IMR-90 (cell line): ENCODE results near the gene MAEA. TPM values are rescaled to one million over a fixed set of nuclear protein-coding genes. Genes with fewer than 3 reads are reported as not detected.

Experiments
- ATAC-seq: fragments of 200-7000 bp; cut with Tn5 transposase; 2 replicates; pipeline ENCODE4 v1.9.1; 2020; ENCODE audit warnings: low read depth, mild to moderate bottlenecking, moderate library complexity
- BruUV-seq: library from RNA; stranded (reverse); fragments of 400-500 nt; replicated peaks from 2 replicates; lab custom pipeline; 2021; lab: Mats Ljungman, UMichigan
- CTCF ChIA-PET: fragments of 300-600 bp; formaldehyde crosslinking; extraction: SDS; loops from one replicate; lab custom pipeline; 2021; ENCODE audit warnings: antibody characterized with exemption; lab: Yijun Ruan, JAX
- POLR2A ChIA-PET: fragments of 300-600 bp; sonication (Branson Sonifier 250); formaldehyde crosslinking; loops from one replicate; lab custom pipeline; 2022; ENCODE audit warnings: antibody characterized with exemption; ENCODE audit not compliant: unreplicated experiment; lab: Charles Lee
- DNase-seq: peaks from one replicate; pipeline ENCODE4 v3.0.0; 2013
- H2AFZ ChIP-seq: replicated peaks from 2 replicates; pipeline ENCODE3; 2013; ENCODE audit warnings: low read length, mild to moderate bottlenecking; ENCODE audit not compliant: poor library complexity
- H2AK5ac ChIP-seq: 2 replicates; pipeline ENCODE4 v1.6.1; 2013; ENCODE audit warnings: low read depth, low read length, inconsistent platforms
- H2AK9ac ChIP-seq: replicated peaks from 2 replicates; pipeline ENCODE3; 2013; ENCODE audit warnings: mild to moderate bottlenecking, low read depth, low read length, moderate library complexity; ENCODE audit not compliant: poor library complexity
- H2BK120ac ChIP-seq: 2 replicates; pipeline ENCODE4 v1.6.1; 2013; ENCODE audit warnings: low read depth, low read length, inconsistent platforms
- H2BK15ac ChIP-seq: 3 replicates; pipeline ENCODE4 v1.6.1; 2013; ENCODE audit warnings: low read depth, low read length, inconsistent platforms
- H2BK20ac ChIP-seq: 2 replicates; pipeline ENCODE4 v1.6.1; 2013; ENCODE audit warnings: low read depth, mild to moderate bottlenecking, inconsistent platforms, low read length, moderate library complexity
- H2BK5ac ChIP-seq: 2 replicates; pipeline ENCODE4 v1.6.1; 2013; ENCODE audit warnings: mild to moderate bottlenecking, low read depth, low read length, inconsistent platforms; ENCODE audit not compliant: poor library complexity, severe bottlenecking
- H3K14ac ChIP-seq: replicated peaks from 2 replicates; pipeline ENCODE4 v1.6.1; 2013; ENCODE audit warnings: low read depth, low read length, inconsistent platforms
- H3K18ac ChIP-seq: 2 replicates; pipeline ENCODE4 v1.6.1; 2013; ENCODE audit warnings: low read depth, low read length, control low read depth
- H3K23ac ChIP-seq: 2 replicates; pipeline ENCODE4 v1.6.1; 2013; ENCODE audit warnings: low read depth, low read length, inconsistent platforms
- H3K27ac ChIP-seq: 2 replicates; pipeline ENCODE4 v1.5.1; 2013; ENCODE audit warnings: mild to moderate bottlenecking, control low read depth, low read length; ENCODE audit not compliant: insufficient read depth
- H3K27me3 ChIP-seq: 2 replicates; pipeline ENCODE4 v1.6.1; 2013; ENCODE audit warnings: low read length; ENCODE audit not compliant: control insufficient read depth, insufficient read depth
- H3K36me3 ChIP-seq: 2 replicates; pipeline ENCODE4 v1.6.1; 2013; ENCODE audit warnings: low read length, mixed read lengths; ENCODE audit not compliant: control insufficient read depth, insufficient read depth
- H3K4ac ChIP-seq: 2 replicates; pipeline ENCODE4 v1.6.1; 2013; ENCODE audit warnings: low read depth, low read length, inconsistent platforms
- H3K4me1 ChIP-seq: 2 replicates; pipeline ENCODE4 v1.6.1; 2013; ENCODE audit warnings: low read length, mixed read lengths; ENCODE audit not compliant: control insufficient read depth, insufficient read depth
- H3K4me2 ChIP-seq: 2 replicates; pipeline ENCODE4 v1.6.1; 2013; ENCODE audit warnings: low read depth, mild to moderate bottlenecking, control low read depth, low read length, moderate library complexity
- H3K4me3 ChIP-seq: 2 replicates; pipeline ENCODE4 v1.5.1; 2013; ENCODE audit warnings: low read depth, mild to moderate bottlenecking, control low read depth, low read length, moderate library complexity; ENCODE audit not compliant: insufficient read depth
- H3K56ac ChIP-seq: 2 replicates; pipeline ENCODE4 v1.6.1; 2013; ENCODE audit warnings: low read length, inconsistent platforms; ENCODE audit not compliant: insufficient read depth; ENCODE audit errors: extremely low read depth
- H3K79me1 ChIP-seq, 2 experiments: 2 replicates each; pipeline ENCODE4 v1.6.1; 2013; ENCODE audit warnings: low read length in 2 of 2, inconsistent platforms in 1 of 2, low read depth in 1 of 2
- H3K9ac ChIP-seq: 2 replicates; pipeline ENCODE4 v1.6.1; 2013; ENCODE audit warnings: low read depth, low read length, control low read depth
- H3K9me1 ChIP-seq: 2 replicates; pipeline ENCODE4 v1.6.1; 2013; ENCODE audit warnings: low read length, inconsistent platforms; ENCODE audit not compliant: insufficient read depth
- H3K9me3 ChIP-seq: 2 replicates; pipeline ENCODE4 v1.6.1; 2013; ENCODE audit warnings: low read length; ENCODE audit not compliant: control insufficient read depth, insufficient read depth
- H4K20me1 ChIP-seq: 2 replicates; pipeline ENCODE4 v1.6.1; 2013; ENCODE audit warnings: low read length, inconsistent platforms; ENCODE audit not compliant: insufficient read depth
- H4K5ac ChIP-seq: 2 replicates; pipeline ENCODE4 v1.6.1; 2013; ENCODE audit warnings: mild to moderate bottlenecking, low read depth, low read length, control low read depth
- H4K8ac ChIP-seq, 2 experiments: 2 replicates each; pipeline ENCODE4 v1.6.1; 2013; ENCODE audit warnings: low read depth in 2 of 2, low read length in 2 of 2, control low read depth in 1 of 2, inconsistent platforms in 1 of 2
- H4K91ac ChIP-seq: 2 replicates; pipeline ENCODE4 v1.6.1; 2013; ENCODE audit warnings: low read depth, low read length, inconsistent platforms; ENCODE audit not compliant: insufficient read depth
- BHLHE40 ChIP-seq: fragments of 150-350 bp; IDR thresholded peaks from 2 replicates; pipeline ENCODE4 v1.6.1; 2016; ENCODE audit warnings: mild to moderate bottlenecking, low read depth, low read length
- CEBPB ChIP-seq: IDR thresholded peaks from 2 replicates; pipeline ENCODE4 v1.6.1; 2012; ENCODE audit warnings: low read depth, low read length, improper control_type of control experiment
- CHD1 ChIP-seq: IDR thresholded peaks from 2 replicates; pipeline ENCODE4 v1.6.1; 2012; ENCODE audit warnings: low read depth, low read length, improper control_type of control experiment
- CTCF ChIP-seq: conservative IDR thresholded peaks from 2 replicates; pipeline ENCODE4 v1.5.1; 2012; ENCODE audit warnings: mild to moderate bottlenecking, low read depth, low read length, improper control_type of control experiment
- ELK1 ChIP-seq: fragments of 150-350 bp; IDR thresholded peaks from 2 replicates; pipeline ENCODE4 v1.6.1; 2016; ENCODE audit warnings: low read depth, mild to moderate bottlenecking, low read length, moderate library complexity, borderline replicate concordance
- MAFK ChIP-seq: IDR thresholded peaks from 2 replicates; pipeline ENCODE4 v1.6.1; 2012; ENCODE audit warnings: low read depth, low read length, improper control_type of control experiment
- MAZ ChIP-seq: IDR thresholded peaks from 2 replicates; pipeline ENCODE4 v1.6.1; 2012; ENCODE audit warnings: low read depth, mild to moderate bottlenecking, low read length, improper control_type of control experiment, moderate library complexity, borderline replicate concordance
- MXI1 ChIP-seq: IDR thresholded peaks from 2 replicates; pipeline ENCODE4 v1.6.1; 2012; ENCODE audit warnings: low read depth, mild to moderate bottlenecking, low read length, moderate library complexity, borderline replicate concordance
- NFE2L2 ChIP-seq: fragments of 150-350 bp; IDR thresholded peaks from 2 replicates; pipeline ENCODE4 v1.6.1; 2016; ENCODE audit warnings: low read depth, mild to moderate bottlenecking, low read length
- POLR2A ChIP-seq: IDR thresholded peaks from 2 replicates; pipeline ENCODE4 v1.6.1; 2012; ENCODE audit warnings: mild to moderate bottlenecking, low read depth, low read length
- RCOR1 ChIP-seq: IDR thresholded peaks from 2 replicates; pipeline ENCODE4 v1.6.1; 2012; ENCODE audit warnings: mild to moderate bottlenecking, low read length, improper control_type of control experiment; ENCODE audit not compliant: insufficient replicate concordance
- RFX5 ChIP-seq: IDR thresholded peaks from 2 replicates; pipeline ENCODE4 v1.8.0; 2012; ENCODE audit warnings: low read depth, mild to moderate bottlenecking, low read length, moderate library complexity
- USF2 ChIP-seq: fragments of 150-350 bp; IDR thresholded peaks from 2 replicates; pipeline ENCODE4 v1.6.1; 2017; ENCODE audit warnings: mild to moderate bottlenecking, antibody characterized with exemption, low read length, low read depth
- WGBS, 2 experiments: methylation state at CpG; one replicate each; pipeline versions ENCODE4 v1.1.5 to v1.1.7; 2013; ENCODE audit warnings: missing lambda C conversion rate in 2 of 2; ENCODE audit not compliant: insufficient read length in 1 of 2; ENCODE audit errors: extremely low coverage in 2 of 2; 5-methylcytosine and 5-hydroxymethylcytosine counted together
- dilution Hi-C: fragments of 300-500 bp; cut with HindIII; formaldehyde crosslinking; loops from one replicate; pipeline ENCODE4 v1.14.3; 2018; ENCODE audit warnings: low sequenced_read_pairs; ENCODE audit not compliant: unreplicated experiment
- in situ Hi-C: fragments of 300-500 bp; cut with MboI; formaldehyde crosslinking; loops from 3 replicates; pipeline ENCODE4 v1.14.3; 2019; ENCODE audit warnings: low sequenced_read_pairs, inconsistent platforms, mixed read lengths
- intact Hi-C: fragments of 100-400 bp; cut with micrococcal nuclease; formaldehyde crosslinking; loops from 2 replicates; pipeline ENCODE4 v1.10.0; 2022
- polyA plus RNA-seq, 3 experiments: library from polyadenylated mRNA; depleted of rRNA; stranded (reverse); fragments of >200 nt; gene quantifications; 2 replicates each; pipeline ENCODE4 v1.2.3, GENCODE V29; 2012; ENCODE audit warnings: low replicate concordance in 1 of 3
- total RNA-seq: library from RNA; depleted of rRNA; stranded (reverse); fragments of >200 nt; gene quantifications from 2 replicates; pipeline ENCODE4 v1.2.3, GENCODE V29; 2012

The MAEA gene
- total and polyA plus RNA-seq, 2 of the 4 experiments (the other 2 are of a cell fraction): 61.5 to 108 TPM

GRCh38 chr4:1344696-1345095 is 55.0 kb downstream of the MAEA start:
- no peak overlapping the region for H2BK15ac ChIP-seq
- dilution Hi-C loops (no loop called here), in situ Hi-C loops (no loop called here), intact Hi-C loops (loop anchor here (5.0 kb wide), 1 partner anchor 332 kb away; the partner anchor contains the start of gene FGFRL1)
- peaks cover 21% of the 10 kb centered on the region for H3K36me3 ChIP-seq
- H4K5ac ChIP-seq: no peak overlapping the region
- H3K18ac ChIP-seq: no peak overlapping the region
- H2AFZ ChIP-seq: no peak overlapping the region
- H3K4me2 ChIP-seq: no peak overlapping the region
- peak overlapping the region; percentile 35; the same call in 1 of the 2 replicates for H2AK5ac ChIP-seq
- no TSS peak for BruUV-seq
- WGBS, 2 experiments: 79% methylated on average over 4 of the region's 12 CpGs; no CpG with 5 or more reads in 1 of the 2 experiments
- peaks cover 5% of the 10 kb centered on the region for H3K4me1 ChIP-seq
- no peak overlapping the region for H3K27ac ChIP-seq
- 0 out of 2 replicates have a peak overlapping the region, but pooled peaks have one; percentile 34 for H3K23ac ChIP-seq
- ATAC-seq (no peak), DNase-seq (peak; percentile 8)
- peaks cover 7% of the 10 kb centered on the region; the same call in 1 of the 2 replicates for H4K20me1 ChIP-seq
- no peak overlapping the region for H4K91ac ChIP-seq
- no peak overlapping the region for H3K4me3 ChIP-seq
- peaks cover 9% of the 10 kb centered on the region; the same call in 1 of the 2 replicates for H3K9me1 ChIP-seq
- H3K9ac ChIP-seq: no peak overlapping the region
- H3K4ac ChIP-seq: no peak overlapping the region
- peak overlapping the region; percentile 48 for H2AK9ac ChIP-seq
- H3K9me3 ChIP-seq: peaks cover 7% of the 10 kb centered on the region; the same call in 1 of the 2 replicates
- no peak overlapping the region for H3K56ac ChIP-seq
- H3K79me1 ChIP-seq: peaks cover 30 to 55% of the 10 kb centered on the region in 2 experiments
- no peaks in the 10 kb centered on the region for H3K27me3 ChIP-seq
- H3K14ac ChIP-seq: no peak overlapping the region
- ChIA-PET POLR2A (no interaction called here), CTCF (no interaction called here)
- no peak overlapping the region for H4K8ac ChIP-seq
- no peak overlapping the region for H2BK120ac ChIP-seq
- no peak overlapping the region for H2BK20ac ChIP-seq
- TF ChIP-seq CHD1 (no peak), CTCF (no peak), RFX5 (no peak), MXI1 (no peak), MAZ (no peak), RCOR1 (no peak), CEBPB (no peak), USF2 (no peak), POLR2A (no peak), BHLHE40 (no peak), MAFK (no peak), ELK1 (no peak), NFE2L2 (no peak)
- no peak overlapping the region for H2BK5ac ChIP-seq
